Measurements from ENCODE around the gene ARNT2. TPM values are rescaled to one million over a fixed set of nuclear protein-coding genes. Genes with fewer than 3 reads are reported as not detected.

ARNT2 gene
- total RNA-seq, 1 donor, result 20.7 TPM

GRCh38 chr15:80580106-80580505 is 175.9 kb downstream of the ARNT2 start:
- no peak overlapping the region for H3K4me3 ChIP-seq (ENCODE audit: low read depth, low read length)
- no peak for TF ChIP-seq CTCF (IDR thresholded peaks at IDR 0.05; ENCODE audit: insufficient read depth, low read depth, low read length)
- peak; percentile 60 for DNase-seq (ENCODE audit: low read depth)

- no peak for TF ChIP-seq CTCF (IDR thresholded peaks at IDR 0.05; ENCODE audit: insufficient read depth, low read depth, low read length)
- no peak overlapping the region for H3K4me3 ChIP-seq (ENCODE audit: low read depth, low read length)
- no peak for DNase-seq (ENCODE audit: low read depth)
Observed at GRCh38 chr15:80580536-80581260, 176.5 kb downstream of the ARNT2 start.

GRCh38 chr15:80581976-80582375 is 177.8 kb downstream of the ARNT2 start:
- no peak for DNase-seq (ENCODE audit: low read depth)
- no peak for TF ChIP-seq CTCF (IDR thresholded peaks at IDR 0.05; ENCODE audit: insufficient read depth, low read depth, low read length)
- no peak overlapping the region for H3K4me3 ChIP-seq (ENCODE audit: low read depth, low read length)

- TF ChIP-seq CTCF (IDR thresholded peaks at IDR 0.05; ENCODE audit: insufficient read depth, low read depth, low read length), result no peak
- no peak for DNase-seq (ENCODE audit: low read depth)
- no peak overlapping the region for H3K4me3 ChIP-seq (ENCODE audit: low read depth, low read length)
Observed at GRCh38 chr15:80582816-80583423, 178.7 kb downstream of the ARNT2 start.

- no peak for DNase-seq (ENCODE audit: low read depth)
- H3K4me3 ChIP-seq (ENCODE audit: low read depth, low read length), result no peak overlapping the region
- TF ChIP-seq CTCF (IDR thresholded peaks at IDR 0.05; ENCODE audit: insufficient read depth, low read depth, low read length), result no peak
Observed at GRCh38 chr15:80584561-80584964, 180.4 kb downstream of the ARNT2 start.

- no peak for DNase-seq (ENCODE audit: low read depth)
- no peak for TF ChIP-seq CTCF (IDR thresholded peaks at IDR 0.05; ENCODE audit: insufficient read depth, low read depth, low read length)
- H3K4me3 ChIP-seq (ENCODE audit: low read depth, low read length), result no peak overlapping the region
Observed at GRCh38 chr15:80584973-80585525, 180.9 kb downstream of the ARNT2 start.
